HG03045 (cell line): ENCODE results near the gene NTHL1.

ENCODE experiments used
- ATAC-seq: cut with Tn5 transposase; IDR thresholded peaks from one replicate; pipeline ENCODE4 v1.9.1; 2021; ENCODE audit warnings: mild to moderate bottlenecking, moderate library complexity; ENCODE audit not compliant: unreplicated experiment

The NTHL1 gene

DNA sequence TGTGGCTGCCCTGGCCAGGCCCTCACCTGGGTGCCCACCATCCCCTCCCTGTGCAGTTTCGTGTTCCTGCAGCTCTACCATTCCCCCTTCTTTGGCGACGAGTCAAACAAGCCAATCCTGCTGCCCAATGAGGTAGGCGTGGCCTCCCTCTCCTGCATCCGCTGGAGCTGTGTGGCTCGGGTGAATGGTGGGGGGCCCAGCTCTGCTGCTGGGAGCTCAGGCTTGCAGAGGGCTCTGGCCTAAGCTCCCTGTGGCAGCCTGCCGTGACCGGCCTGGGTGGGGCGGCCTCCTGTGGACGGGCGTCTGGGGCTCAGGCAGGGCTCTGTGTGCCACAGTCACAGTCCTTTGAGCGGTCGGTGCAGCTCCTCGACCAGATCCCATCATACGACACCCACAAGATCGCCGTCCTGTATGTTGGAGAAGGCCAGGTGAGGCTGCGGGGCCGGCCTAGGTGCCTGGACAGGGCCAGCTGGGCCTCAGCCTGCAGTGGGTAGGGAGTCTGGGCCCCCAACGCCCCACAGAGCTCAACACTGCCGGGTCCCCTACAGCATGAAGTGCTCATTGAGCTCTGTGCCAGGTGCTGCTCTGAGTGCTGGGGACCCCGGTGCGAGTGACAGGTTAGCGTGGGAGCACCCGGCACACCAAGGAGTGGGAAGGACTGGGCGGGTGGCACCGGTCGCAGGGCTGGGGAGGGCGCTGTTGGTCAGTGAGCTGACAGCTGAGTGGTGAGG lies 37.4 kb upstream of the NTHL1 start:
- ATAC-seq = no peak

- no peak for ATAC-seq
Measured at GRCh38 chr16:2083876-2084780, 36.5 kb upstream of the NTHL1 start.

- ATAC-seq = no peak
Measured at GRCh38 chr16:2083409-2083808, 35.8 kb upstream of the NTHL1 start.

DNA sequence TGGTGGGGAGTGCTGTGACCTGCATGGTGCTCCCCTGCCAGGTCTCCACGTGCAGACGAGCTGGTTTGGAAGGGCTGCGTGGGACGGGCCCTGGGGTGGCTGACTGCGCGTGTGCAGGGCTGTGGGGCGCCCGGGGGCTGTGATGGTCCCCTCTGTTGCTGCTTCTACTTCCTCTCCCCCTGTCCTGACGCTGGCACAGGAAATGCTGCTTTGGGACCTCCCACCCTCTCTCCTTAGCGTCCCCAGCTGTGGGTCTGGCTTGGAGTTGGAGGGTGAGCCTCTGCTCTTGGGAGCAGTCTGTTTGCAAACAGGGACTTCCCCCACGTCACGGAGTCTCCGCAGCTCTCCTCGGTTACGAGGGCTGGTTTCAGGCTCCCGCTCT lies 35.3 kb upstream of the NTHL1 start:
- no peak for ATAC-seq

GRCh38 chr16:2082171-2082982 lies 34.7 kb upstream of the NTHL1 start:
- no peak for ATAC-seq

GRCh38 chr16:2081201-2082084 lies 33.8 kb upstream of the NTHL1 start:
- no peak for ATAC-seq

- ATAC-seq = no peak
Measured at GRCh38 chr16:2079991-2080390, 32.4 kb upstream of the NTHL1 start.

DNA sequence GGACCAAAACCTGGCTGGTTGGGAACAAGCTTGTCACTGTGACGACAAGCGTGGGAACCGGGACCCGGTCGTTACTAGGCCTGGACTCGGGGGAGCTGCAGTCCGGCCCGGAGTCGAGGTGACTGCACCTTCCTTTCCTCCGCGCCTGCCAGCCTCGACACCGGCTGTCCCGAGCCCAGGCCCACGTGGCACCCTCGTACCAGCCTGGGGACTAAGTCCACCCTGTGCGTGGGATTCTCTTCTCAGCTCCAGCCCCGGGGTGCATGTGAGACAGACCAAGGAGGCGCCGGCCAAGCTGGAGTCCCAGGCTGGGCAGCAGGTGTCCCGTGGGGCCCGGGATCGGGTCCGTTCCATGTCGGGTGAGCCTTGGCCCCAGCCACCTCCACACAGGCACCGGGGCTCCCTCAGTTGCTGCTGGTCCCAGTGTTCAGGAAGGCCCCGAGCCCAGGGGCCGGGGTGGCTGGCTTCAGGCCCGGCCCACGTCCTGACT lies 31.7 kb upstream of the NTHL1 start:
- ATAC-seq = no peak

- no peak for ATAC-seq
Measured at GRCh38 chr16:2078691-2079090, 31.1 kb upstream of the NTHL1 start.

- no peak for ATAC-seq
Measured at GRCh38 chr16:2078096-2078495, 30.5 kb upstream of the NTHL1 start.

GRCh38 chr16:2077696-2078095 lies 30.1 kb upstream of the NTHL1 start:
- no peak for ATAC-seq

GRCh38 chr16:2077016-2077415 lies 29.4 kb upstream of the NTHL1 start:
- ATAC-seq = no peak

DNA sequence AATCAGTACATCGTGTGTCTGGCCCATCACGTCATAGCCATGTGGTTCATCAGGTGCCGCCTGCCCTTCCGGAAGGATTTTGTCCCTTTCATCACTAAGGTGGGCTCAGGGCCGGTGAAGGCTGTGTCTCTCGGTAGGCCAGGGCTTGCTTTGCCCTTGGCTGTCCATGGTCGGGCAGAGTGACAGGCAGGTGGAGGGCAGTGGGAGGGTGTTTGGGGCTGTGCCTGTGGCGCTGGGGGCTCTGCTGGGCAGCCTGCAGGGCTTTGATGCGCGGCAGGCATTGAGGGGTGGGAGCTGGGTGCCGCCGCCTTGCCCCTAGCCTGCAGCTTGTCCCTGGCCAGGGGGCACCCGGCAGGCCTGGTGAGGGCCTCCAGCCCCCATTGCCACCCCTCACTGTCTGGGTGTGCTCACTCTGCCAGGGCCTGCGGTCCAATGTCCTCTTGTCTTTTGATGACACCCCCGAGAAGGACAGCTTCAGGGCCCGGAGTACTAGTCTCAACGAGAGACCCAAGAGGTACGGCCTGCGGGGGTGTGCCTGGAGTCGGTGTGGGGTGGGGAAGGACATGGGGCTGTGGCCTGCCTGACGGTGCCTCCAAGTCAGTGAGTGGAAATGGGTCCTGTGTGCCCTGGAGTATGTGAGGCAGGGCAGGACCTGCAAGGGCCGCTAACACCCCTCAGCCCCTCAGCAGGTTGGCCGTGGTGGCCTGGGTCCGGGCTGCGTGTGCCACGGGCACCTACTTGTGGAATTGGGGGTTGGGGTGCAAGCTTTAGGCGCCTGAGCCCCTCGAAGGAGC lies 28.6 kb upstream of the NTHL1 start:
- ATAC-seq = no peak

DNA sequence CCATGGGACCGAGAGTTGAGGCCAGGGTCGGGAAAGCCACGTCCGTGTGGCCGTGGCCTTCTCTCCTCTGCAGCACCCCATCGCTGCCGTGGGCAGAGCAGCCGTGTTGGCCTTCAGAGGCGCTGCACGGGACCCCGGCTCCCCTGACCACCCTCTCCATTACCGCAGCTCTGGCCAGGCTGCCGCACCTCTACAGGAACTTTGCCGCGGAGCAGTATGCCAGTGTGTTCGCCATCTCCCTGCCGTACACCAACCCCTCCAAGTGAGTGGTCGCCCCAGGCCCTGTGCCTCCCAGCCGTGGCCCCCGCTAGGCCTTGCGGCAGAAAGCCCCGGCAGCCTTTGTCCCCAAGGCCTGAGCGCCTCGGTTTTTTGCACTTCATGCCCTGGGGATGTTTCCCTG lies 28.0 kb upstream of the NTHL1 start:
- no peak for ATAC-seq

- no peak for ATAC-seq
Measured at GRCh38 chr16:2074071-2074470, 26.4 kb upstream of the NTHL1 start.

GRCh38 chr16:2072926-2073325 lies 25.3 kb upstream of the NTHL1 start:
- no peak for ATAC-seq

GRCh38 chr16:2071454-2072202 lies 24.0 kb upstream of the NTHL1 start:
- no peak for ATAC-seq

GRCh38 chr16:2070576-2071453 lies 23.2 kb upstream of the NTHL1 start:
- no peak for ATAC-seq
